ENCODE measurements around the gene OPHN1. TPM values are rescaled to one million over a fixed set of nuclear protein-coding genes. Genes with fewer than 3 reads are reported as not detected.

The OPHN1 gene, protein sequence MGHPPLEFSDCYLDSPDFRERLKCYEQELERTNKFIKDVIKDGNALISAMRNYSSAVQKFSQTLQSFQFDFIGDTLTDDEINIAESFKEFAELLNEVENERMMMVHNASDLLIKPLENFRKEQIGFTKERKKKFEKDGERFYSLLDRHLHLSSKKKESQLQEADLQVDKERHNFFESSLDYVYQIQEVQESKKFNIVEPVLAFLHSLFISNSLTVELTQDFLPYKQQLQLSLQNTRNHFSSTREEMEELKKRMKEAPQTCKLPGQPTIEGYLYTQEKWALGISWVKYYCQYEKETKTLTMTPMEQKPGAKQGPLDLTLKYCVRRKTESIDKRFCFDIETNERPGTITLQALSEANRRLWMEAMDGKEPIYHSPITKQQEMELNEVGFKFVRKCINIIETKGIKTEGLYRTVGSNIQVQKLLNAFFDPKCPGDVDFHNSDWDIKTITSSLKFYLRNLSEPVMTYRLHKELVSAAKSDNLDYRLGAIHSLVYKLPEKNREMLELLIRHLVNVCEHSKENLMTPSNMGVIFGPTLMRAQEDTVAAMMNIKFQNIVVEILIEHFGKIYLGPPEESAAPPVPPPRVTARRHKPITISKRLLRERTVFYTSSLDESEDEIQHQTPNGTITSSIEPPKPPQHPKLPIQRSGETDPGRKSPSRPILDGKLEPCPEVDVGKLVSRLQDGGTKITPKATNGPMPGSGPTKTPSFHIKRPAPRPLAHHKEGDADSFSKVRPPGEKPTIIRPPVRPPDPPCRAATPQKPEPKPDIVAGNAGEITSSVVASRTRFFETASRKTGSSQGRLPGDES
- 10 to 100 TPM in 1 of 4 donors, 1 to 10 TPM in 3; 3.9 to 20.6 (median 6.7) TPM for total RNA-seq

DNA sequence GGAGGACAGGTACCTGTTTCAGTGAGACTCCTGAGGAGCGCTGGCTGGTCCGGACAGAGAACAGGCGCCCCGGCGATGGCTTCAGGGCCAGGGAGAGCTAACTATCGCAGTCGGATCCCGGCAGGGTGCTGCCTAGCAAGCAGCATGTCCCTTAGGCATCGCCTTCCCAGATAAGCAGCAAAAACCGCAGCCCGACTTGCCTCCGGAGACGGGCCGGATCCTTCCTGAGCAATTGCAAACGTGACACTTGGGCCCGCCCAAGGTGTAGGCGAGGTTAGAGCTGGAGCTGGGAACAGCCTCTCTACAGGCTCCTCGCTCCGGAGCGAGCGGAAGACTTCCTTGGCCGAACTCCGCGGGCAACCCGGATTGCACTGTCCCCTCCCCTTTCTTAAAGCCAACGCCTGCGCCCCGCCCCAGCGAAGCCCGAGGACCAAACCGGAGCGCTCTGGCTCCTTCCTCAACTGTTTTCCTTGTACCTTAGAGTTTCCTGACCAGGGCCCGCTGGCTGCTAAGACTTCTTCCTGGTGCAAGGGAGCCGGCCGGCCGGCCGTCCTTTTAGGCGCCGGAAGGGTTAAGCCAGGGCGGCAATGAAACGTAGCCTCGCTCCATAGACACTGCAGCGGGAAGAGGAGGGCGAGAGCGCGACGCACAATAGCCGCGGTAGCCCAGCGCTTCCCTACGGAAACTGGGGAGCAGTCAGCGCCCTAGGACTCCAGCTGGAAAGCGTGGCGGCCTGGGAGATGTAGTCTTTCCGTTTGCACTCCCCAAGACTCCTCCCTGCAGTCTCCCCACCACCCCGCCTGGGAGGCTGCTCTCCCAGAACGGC lies at the start of gene OPHN1:
Gene OPHN1, minus strand, starts transcription at position 341 of the 826 bp plus-strand sequence. CDS start 475 bp downstream, outside the sequence.
- Histone ChIP-seq H3K27ac (peak within 1 kb of the TSS; percentile 5 to 88 (median 66)), H3K4me3 (peak within 1 kb of the TSS; percentile 33 to 65 (median 49)), H3K4me1 (no peaks in the 10 kb centered on the region), H3K27me3 (no peaks in the 10 kb centered on the region), H3K9me3 (no peaks in the 10 kb centered on the region), H3K36me3 (no peaks in the 10 kb centered on the region)
- TF ChIP-seq, protein P1, sequence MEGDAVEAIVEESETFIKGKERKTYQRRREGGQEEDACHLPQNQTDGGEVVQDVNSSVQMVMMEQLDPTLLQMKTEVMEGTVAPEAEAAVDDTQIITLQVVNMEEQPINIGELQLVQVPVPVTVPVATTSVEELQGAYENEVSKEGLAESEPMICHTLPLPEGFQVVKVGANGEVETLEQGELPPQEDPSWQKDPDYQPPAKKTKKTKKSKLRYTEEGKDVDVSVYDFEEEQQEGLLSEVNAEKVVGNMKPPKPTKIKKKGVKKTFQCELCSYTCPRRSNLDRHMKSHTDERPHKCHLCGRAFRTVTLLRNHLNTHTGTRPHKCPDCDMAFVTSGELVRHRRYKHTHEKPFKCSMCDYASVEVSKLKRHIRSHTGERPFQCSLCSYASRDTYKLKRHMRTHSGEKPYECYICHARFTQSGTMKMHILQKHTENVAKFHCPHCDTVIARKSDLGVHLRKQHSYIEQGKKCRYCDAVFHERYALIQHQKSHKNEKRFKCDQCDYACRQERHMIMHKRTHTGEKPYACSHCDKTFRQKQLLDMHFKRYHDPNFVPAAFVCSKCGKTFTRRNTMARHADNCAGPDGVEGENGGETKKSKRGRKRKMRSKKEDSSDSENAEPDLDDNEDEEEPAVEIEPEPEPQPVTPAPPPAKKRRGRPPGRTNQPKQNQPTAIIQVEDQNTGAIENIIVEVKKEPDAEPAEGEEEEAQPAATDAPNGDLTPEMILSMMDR (IDR thresholded peaks at IDR 0.05) = no peak
- peak in 1 of 2 donors; percentile 47 for TF ChIP-seq POLR2A (IDR thresholded peaks at IDR 0.05)
- peak in 2 of 3 donors; percentile 84 to 85 for DNase-seq

DNA sequence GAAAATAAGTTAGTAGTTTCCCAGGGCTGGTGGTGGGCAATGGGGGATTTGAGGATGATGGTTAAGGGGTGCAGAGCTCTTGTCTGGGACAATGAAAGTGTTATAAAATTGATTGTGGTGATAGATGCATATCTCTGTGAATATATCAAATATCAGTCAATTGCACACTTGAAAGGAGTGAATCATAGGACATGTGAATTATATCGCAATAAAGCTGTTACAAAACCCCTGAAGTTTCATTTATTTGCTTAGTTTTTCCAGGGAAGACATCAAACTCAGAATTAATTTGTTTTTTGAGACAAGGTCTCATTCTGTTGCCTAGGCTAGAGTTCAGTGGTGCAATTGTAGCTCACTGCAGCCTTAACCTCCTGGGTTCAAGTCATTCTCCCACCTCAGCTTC lies 47.7 kb upstream of the OPHN1 start:
- no peak overlapping the region for H3K27ac ChIP-seq
- H3K4me1 ChIP-seq = no peaks in the 10 kb centered on the region
- no peaks in the 10 kb centered on the region for H3K36me3 ChIP-seq
- no peak for TF ChIP-seq POLR2A (IDR thresholded peaks at IDR 0.05)
- TF ChIP-seq, protein P1 (IDR thresholded peaks at IDR 0.05) = no peak
- no peaks in the 10 kb centered on the region for H3K27me3 ChIP-seq
- no peaks in the 10 kb centered on the region for H3K9me3 ChIP-seq
- H3K4me3 ChIP-seq = no peak overlapping the region
- DNase-seq = no peak

DNA sequence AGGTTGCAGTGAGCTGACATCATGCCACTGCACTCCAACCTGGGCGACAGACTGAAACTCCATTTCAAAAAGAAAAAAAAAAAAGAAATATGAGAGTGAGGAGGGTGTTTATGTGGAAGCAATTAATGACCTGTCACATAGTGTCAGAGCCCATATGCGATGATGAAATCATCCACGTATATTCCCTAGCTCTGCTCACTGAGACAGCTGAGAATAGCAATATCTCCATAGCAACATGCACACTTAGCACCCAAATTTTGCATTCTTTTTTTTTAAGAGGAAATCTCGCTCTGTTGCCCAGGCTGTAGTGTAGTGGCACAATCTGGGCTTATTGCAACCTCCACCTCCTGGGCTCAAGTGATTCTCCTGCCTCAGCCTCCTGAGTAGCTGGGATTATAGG lies 31.5 kb upstream of the OPHN1 start:
- no peaks in the 10 kb centered on the region for H3K36me3 ChIP-seq
- TF ChIP-seq POLR2A (IDR thresholded peaks at IDR 0.05) = no peak
- TF ChIP-seq, protein P1 (IDR thresholded peaks at IDR 0.05) = no peak

DNA sequence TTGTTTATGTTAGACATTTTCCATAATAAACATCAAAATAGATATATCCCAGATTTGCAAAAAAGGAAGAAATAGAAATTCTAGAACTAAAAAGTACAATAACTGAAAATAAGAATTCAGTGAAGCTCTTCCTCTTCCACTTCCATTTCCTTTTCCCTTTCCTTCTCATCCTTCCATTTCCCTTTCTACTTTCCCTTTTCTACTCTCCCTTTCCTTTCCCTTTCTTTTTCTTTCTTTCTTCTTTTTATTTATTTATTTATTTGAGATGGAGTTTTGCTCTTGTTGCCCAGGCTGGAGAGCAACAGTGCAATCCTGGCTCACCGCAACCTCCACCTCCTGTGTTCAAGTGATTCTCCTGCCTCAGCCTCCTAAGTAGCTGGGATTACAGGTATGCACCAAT lies 30.6 kb upstream of the OPHN1 start:
- TF ChIP-seq, protein P1 (IDR thresholded peaks at IDR 0.05) = no peak
- no peak for TF ChIP-seq POLR2A (IDR thresholded peaks at IDR 0.05)
- no peak overlapping the region for H3K4me3 ChIP-seq
- H3K27me3 ChIP-seq = no peaks in the 10 kb centered on the region
- no peaks in the 10 kb centered on the region for H3K4me1 ChIP-seq
- no peak overlapping the region for H3K27ac ChIP-seq
- no peaks in the 10 kb centered on the region for H3K36me3 ChIP-seq
- H3K9me3 ChIP-seq = no peaks in the 10 kb centered on the region
- DNase-seq = no peak

More for the DNA sequence above, 31.5 kb upstream of the OPHN1 start:
- Histone ChIP-seq H3K27me3 (no peaks in the 10 kb centered on the region), H3K9me3 (no peaks in the 10 kb centered on the region), H3K27ac (no peak overlapping the region), H3K4me1 (no peaks in the 10 kb centered on the region), H3K4me3 (no peak overlapping the region)
- DNase-seq = no peak

DNA sequence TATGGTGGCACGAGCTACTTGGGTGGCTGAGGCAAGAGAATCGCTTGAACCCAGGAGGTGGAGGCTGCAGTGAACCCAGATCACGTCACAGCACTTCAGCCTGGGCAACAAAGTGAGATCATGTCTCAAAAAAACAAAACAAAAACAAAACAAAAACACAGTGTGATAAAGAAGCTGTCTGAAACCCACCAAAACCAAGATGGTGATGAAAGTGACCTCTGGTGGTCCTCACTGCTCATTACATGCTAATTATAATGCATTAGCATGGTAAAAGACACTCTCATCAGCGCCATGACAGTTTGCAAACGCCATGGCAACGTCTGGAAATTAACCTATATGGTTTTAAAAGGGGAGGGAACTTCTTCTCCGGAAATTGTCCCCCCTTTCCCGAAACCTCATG lies 29.4 kb upstream of the OPHN1 start:
- Histone ChIP-seq H3K36me3 (no peaks in the 10 kb centered on the region), H3K27ac (no peak overlapping the region), H3K27me3 (no peaks in the 10 kb centered on the region), H3K4me1 (no peaks in the 10 kb centered on the region), H3K4me3 (no peak overlapping the region), H3K9me3 (no peaks in the 10 kb centered on the region)
- no peak for DNase-seq
- TF ChIP-seq, protein P1 (IDR thresholded peaks at IDR 0.05) = peak in 4 of 6 experiments; percentile 24 to 45 (median 38)
- no peak for TF ChIP-seq POLR2A (IDR thresholded peaks at IDR 0.05)
